HG02610 (cell line): Measurements from ENCODE around the gene SRMS.

ENCODE experiments used
- ATAC-seq: cut with Tn5 transposase; IDR thresholded peaks from one replicate; pipeline ENCODE4 v1.9.1; 2021; ENCODE audit warnings: mild to moderate bottlenecking, moderate library complexity; ENCODE audit not compliant: unreplicated experiment

Gene SRMS

GRCh38 chr20:63492982-63493381, 54.6 kb downstream of the SRMS start:
- no peak for ATAC-seq

- ATAC-seq = no peak
Observed at GRCh38 chr20:63492518-63492917, 55.0 kb downstream of the SRMS start.

GRCh38 chr20:63491635-63492230, 55.8 kb downstream of the SRMS start:
- ATAC-seq = no peak

- ATAC-seq = no peak
Observed at GRCh38 chr20:63491078-63491477, 56.5 kb downstream of the SRMS start.
